Stimulated activated CD4-positive, alpha-beta T cell treated with anti-CD3 and anti-CD28 coated beads, Interleukin-1b, Interleukin-23, amount 100 ng/mL, for 1 hour (primary cell): Measurements from ENCODE around the gene SEC22B.
"Not testable (repeated sequence)": the region's sequence is repeated elsewhere in the genome, so short reads cannot be mapped to it uniquely, and the experiment has no call there.

Experiments used
- DNase-seq, 2 donors: peaks; one replicate each; pipeline ENCODE4 v3.0.0-alpha.2; 2020; ENCODE audit warnings: low read depth in 2 of 2

The SEC22B gene

DNA sequence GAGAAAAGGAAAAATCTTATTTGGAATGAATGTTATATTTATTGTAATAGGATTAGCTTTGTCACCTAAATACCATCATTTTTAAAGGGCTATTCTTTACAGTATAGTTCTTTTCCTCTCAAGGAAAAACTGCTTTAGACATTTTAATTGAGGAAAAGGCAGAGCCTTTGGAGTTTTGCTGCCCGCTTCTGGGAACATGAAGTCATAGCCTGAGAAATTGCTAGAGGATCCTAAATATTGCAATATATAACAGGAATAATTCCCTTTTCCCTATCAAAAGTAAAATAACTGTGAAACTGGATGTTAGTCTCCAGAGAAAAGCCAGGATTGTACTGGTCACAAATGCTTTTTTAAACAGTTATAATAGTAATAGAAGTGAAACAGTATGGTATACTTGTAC is 30.5 kb downstream of the SEC22B start:
- not testable (repeated sequence) for DNase-seq

DNA sequence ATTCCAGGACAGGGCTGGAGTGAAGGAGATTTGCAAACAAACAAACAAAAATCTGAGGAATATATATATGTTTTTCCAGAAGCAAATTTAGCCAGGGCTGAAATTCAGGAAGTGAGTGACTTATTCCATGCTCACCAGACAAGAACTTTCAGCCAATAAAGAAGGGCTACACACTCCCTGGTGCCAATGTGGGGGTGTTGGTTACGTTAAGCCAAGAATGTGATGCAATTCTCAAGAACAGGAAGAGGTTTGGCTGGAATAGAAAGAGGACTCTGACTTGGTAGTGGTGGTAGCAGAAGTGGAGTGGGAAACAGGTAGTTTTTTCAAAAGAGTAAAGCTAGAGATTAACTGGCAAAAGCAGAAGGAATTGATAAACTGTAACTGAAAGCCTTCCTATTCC is 31.7 kb downstream of the SEC22B start:
- DNase-seq = not testable (repeated sequence)

DNA sequence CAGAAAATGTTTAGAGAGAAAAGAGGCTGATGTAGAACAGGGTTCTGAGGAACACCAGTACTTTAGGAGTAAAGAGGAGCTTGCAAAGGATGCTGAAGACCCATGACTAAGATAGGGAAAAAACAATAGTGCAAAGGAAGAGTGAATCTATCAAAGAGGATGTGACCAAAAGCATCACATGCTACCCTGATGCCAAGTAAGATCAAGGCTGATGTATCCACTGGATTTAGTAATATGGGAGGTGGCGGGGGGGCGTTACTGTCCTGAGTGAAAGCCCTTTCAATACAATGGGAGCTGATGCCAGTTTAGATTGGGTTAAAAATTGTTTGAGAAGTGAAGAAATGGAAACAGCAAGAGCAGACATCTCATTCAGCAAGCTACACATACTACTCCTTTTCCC is 32.2 kb downstream of the SEC22B start:
- not testable (repeated sequence) for DNase-seq

DNA sequence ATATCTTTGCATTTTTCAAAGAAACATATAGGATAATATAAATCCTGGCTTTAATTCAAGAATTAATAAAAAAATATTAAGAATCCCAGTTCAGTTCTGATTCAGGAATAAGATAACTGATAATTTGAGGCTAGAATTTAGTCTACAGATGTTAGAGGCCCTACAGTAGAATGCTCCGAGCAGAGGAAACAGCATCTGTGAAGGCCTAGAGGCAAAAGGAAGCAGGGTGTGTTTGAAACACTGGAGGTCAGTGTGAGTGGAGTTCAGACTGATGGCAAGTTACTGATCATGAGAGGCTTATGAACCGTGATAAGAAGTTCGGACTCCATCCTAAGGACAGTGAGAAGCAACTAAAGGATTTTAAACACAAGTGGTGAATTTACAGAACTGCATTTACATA is 33.0 kb downstream of the SEC22B start:
- DNase-seq = not testable (repeated sequence)

DNA sequence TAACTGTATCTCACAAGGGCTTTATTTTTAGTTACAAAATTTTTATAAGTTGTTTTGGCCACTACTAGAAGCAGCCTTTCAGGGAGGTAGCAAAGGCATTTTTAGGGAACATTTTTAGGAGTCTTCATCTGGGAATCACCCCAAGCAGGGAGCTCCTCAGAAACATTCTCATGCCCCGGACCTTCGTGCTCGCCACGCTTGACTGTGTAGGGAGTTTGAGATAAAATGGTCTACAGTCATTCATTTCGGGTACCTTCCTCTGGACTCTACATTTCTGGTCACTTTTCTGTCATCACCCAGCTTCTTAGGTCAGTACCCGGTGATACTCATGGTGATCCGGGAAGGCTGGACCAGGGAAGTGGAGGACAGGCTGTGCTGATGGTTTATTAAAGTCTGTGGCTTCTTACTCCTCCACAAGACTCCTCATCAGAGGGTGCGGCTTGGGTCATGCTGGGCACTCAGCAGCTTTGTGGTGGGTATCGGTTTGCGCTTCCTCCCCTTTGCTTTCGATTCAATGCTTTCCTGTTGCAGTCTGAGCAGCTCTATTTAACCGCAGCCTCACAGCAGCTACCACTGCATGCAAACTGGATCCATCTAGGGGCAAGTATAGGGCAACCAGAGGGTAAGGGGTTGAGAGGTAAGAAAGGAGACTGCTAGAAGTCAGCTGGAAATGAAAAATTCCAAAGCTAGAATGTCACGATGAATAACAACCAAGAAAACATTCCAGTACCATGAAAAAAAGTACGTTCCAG is 33.6 kb downstream of the SEC22B start:
- DNase-seq = peak in 1 of 2 donors; percentile 4

DNA sequence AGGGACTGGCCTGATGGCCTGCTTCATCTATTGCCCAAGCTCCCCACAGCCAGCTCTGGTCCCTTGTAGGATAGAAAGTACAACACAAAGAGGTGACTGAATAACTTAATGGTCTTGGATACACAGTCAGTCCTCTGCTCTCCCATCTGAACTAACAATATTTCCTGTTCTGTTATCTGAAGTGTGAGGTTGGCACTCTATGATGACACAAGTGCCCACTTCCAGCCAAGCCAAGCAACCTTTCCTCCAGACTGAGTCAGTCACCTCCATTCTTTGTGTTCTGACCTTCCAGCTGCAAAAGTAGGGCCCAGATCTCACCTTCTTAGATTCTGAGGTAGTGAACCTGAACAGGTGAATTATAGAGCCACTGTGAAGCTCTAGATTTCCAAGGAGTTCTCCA is 34.5 kb downstream of the SEC22B start:
- DNase-seq = not testable (repeated sequence)

DNA sequence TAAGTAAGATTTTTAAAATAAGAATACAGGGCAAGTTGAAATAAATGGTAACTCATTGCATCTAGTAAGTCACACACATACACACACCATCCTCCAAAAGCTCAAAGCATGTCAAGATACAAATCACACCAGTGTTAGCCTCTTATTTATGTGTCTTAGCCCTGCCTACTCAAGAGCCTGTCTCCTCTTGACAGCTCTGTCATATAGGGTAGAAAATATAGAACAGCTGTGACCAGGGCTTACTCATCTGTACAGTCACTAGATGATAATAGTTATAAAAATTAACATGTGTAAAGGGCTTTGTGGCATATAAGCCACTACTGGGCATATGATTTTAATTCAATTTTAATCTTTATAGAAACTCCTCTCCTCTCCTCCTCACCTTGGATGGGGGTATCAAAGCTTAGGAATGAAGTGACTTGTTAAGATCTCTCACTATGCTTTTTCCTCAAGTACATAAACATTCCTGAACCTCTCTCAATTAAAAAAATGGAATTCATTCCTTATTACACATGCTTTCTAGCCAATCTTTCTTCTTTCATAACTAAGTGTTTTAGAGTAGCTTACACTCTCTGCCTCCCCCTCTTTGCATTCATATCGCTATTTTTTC is 35.6 kb downstream of the SEC22B start:
- not testable (repeated sequence) for DNase-seq

DNA sequence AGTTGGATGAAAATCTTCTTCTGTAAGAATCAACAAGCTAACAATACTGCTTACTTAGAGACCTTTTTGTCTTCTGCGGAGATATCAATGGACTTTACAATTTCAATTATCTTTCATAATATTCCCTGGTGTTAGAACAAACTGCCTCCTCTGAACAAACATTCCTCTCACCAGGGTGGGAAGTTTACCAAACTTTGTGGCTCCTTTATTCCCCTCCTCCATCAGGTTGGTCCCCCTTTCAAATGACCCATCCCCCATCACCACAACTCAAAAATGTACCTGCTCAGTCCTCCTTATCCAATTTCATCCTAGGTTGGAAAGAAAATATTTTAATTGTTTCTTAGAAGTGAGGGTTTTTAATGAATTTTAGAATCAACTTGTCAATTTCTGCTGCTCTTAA is 40.2 kb downstream of the SEC22B start:
- not testable (repeated sequence) for DNase-seq

DNA sequence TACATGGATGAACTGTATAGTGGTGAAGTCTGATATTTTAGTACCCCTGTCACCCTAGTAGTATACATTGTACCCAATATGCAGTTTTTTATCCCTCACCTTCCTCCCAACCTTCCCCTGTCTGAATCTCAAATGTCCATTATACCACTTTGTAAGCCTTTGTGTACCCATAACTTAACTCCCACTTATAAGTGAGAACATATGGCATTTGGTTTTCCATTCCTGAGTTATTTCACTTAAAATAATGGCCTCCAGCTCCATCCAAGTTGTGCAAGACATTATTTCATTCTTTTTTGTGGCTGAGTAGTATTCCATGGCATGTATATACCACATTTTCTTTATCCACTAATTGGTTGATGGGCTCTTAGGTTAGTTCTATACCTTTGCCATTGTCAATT is 42.4 kb downstream of the SEC22B start:
- DNase-seq = not testable (repeated sequence)

DNA sequence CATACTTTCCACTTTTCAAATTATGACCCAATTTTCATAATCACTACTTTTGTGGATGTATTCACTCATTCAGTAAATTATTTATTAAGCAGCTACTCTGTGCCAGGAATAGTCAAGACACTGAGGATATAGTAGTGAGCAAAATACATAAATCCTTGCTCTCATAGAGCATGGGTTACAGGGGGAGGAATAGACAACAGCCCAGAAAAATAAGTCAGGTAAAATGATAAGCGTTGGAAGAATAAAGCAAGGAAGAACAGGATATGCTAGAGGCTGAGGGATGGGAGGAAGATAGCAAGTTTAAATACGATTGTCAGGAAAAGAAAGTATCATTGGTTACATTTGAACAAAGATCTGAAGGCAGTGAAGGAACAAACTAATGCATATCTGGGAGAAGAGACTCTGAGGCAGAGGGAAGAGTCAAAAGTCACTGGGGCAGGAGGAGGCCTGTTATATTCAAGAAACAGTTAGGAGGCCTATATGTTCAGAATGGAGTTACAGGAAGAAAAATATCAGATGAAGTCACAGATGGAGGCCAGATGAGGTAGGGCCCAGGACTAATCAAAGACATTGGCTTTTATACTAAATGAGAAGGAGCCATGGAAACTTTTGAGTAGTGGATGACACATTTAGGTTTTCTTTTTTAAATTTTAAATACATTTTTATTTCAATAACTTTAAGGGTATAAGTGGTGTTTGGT is 42.9 kb downstream of the SEC22B start:
- DNase-seq = no peak

DNA sequence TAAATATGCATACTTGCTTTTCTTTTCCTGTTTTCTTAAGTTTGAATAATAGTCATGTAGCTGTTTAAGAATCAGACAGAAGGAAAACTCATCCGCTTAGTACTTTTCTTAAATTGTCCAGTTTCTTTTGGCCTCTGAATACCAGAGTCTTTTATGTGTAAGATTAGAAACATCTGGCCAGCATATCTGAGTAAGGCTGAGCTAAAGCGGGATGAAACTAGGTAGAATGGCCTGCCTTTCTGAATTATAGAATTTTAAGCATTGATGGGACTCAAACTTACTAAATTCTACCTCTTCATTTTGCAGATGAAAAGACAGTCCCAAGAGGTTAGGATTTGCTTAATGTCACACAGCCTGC is 43.9 kb downstream of the SEC22B start:
- DNase-seq = not testable (repeated sequence)

DNA sequence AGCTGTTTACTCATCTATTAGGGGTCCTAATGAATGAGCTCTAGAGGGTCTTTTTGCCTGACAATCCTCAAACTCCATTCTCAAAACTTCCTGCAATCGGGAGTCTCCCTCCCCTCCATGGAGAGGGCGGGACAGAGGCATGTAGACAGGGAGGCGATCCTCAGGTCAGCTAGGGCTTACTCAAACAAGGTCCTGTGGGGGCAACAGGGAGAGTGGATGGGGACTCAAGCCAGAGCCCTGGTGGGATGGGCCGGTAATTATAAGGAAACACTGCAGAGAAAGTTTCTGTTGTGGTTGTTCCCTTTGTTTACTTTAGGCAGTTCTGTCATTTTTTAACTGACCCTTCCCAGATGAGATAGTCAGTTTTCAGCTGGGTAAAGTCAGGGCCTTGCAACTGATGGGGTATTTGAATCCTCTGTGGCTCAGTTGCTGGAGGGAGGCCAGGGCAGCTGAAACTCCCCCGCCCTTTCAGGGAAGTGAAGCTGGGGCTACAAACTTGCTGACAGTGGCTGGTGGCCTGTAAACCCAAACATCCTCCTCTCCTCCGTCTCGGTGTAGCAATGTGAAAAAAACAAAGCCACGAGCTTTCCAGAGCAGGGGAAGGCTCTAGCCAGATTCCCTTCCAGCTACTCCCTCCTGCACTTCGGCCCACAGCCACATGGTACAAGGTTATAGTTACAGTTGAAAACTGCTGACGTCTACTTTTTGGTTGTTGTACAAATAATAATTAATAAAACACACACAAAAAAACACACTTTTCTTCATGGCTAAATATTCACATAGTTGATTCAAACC is 44.5 kb downstream of the SEC22B start:
- not testable (repeated sequence) for DNase-seq

DNA sequence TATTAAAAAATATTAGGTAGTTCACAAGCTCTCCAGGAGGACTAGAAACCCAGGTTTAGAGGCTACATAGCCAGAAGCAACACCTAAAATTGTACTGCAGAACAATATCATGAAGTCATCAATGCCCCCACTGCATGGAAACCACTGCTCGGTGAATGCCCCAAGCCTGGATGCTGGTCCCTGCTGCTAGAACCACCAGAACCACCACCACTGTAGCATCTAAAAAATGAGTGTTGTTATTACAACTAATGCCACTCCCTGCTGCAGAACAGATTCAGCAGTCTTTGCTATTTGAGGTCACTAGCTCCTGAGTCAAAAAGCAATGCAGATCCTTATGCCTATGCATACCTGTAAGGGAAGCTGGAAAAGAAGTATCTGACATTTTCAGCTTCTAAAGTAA is 48.4 kb downstream of the SEC22B start:
- not testable (repeated sequence) for DNase-seq

DNA sequence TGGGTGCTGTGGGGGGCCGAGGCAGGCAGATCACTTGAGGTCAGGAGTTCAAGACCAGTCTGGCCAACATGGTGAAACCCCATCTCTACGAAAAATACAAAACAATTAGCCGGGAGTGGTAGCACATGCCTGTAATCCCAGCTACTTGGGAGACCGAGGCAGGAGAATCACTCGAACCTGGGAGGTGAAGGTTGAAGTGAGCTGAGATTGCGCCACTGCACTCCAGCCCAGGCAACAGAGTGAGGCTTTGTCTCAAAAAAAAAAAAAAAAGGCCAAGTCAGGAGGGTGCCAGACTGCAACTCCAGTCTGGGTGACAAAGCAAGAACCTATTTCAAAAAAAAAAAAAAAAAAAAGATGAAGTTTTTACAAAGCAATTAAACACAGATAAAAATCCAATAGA is 50.1 kb downstream of the SEC22B start:
- not testable (repeated sequence) for DNase-seq

DNA sequence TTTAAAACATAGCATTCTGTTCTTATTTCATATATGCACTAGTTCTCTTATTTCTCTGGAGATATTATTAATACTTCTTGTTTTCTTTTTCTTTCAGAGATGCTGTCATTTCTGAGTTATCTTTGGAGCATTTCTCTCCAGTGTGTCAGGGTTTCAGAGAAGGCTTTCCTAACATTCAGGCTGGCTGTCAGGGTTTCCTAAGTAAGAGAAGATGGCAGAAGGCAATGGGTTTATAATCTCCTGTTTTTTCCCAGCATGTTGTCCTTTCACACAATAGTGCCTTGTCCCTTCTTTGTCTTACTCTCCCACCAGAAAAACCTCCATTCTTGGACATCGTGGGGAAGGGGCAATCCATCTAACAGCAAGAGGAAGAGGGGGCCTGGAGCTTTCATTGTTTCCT is 51.7 kb downstream of the SEC22B start:
- DNase-seq = not testable (repeated sequence)

DNA sequence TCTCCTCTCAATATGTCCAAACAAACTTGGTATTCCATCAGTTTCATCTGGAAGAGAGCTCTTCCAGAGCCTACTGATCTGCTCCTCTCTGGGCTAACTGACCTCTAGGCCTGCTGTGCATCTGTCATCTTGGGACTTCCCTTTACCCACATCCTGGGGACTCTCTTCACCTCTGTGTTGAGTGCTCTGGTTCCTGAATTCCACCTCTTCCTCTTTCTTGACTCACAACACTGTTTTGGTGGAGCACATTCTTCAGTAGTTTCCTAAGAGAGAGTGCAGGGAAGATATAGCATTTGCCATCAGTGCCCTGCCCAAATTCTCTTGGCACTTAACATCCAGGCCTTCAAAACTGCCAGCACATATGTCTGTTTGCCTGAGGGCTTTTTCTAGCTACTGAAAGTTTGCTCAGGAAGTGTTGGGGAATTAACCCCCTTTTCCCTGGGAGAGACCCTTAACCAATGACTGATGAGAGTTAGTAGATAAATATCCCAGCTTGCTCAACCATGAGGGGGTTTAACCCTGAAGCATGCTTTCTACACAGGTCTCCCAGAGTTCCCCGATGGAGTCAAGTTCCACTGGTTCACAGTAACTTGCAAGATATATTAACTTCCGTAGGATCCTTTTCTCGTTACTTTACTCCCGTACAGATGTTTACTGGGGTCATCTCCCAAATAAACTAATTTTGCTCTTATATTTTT is 52.4 kb downstream of the SEC22B start:
- not testable (repeated sequence) for DNase-seq

DNA sequence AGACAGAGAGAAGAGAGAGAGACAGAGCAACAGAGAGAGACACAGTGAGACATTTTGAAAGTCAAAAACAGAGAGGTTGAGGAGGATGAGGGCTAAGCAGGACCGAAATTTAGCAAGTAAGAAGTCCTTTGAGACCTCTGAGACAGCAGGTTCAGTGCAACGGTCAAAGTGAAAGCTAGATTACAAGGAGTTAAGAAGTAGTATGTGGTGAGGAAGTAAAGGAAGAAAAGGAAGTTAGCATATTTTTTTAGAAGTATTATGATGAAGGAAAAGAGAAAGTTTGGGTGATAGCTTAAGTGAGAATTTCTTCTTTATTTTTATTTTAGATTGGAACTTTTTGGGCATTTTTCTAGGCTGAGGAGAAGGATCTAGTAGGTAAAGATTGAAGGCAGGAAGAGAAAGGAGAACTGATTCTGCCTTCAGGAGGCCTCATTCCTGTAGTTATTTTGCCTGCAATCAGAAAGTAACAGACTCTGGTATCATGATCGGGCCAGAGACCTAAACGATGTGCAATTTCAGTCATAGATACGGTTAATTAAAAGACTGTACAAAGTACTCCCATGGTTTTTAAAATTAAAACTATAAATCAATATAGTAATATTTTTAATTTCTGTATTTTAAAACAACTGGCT is 53.9 kb downstream of the SEC22B start:
- not testable (repeated sequence) for DNase-seq

DNA sequence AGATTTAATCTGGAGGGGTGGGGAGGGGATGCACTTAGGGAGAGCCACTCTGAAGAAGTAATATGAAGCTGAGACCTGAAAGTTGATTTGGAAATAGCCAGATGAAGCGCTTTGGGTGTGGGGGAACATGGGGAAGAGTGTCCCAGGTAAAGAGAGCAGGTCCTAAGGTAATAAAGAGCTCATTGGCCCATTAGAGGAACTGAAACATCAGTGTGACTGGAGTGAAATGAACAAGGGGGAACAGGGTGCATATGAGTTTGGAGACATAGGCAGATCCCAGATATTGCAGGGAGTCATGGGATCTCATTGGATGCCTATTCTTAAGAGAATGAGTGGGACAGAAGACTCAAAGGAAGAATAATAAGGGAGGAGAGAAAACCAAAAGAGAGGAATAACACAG is 54.5 kb downstream of the SEC22B start:
- not testable (repeated sequence) for DNase-seq

DNA sequence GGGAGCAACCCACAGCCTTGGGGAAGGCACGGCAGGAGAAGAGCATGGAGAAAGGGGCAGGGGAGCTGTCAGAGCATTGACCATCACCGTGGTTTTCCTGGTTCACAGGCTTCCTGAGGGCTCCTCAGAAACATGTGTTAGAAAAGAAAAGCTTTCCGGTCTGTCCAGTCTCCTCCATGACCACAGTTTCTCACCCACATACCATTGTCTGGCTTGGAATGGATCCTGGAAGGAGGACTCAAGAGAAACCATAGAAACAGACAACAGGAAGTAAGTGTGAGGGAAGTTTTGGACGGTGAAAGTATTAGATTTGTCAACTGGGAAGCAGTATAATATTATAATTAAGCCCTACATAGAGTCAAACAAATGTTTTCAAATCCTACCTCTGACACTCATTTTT is 55.8 kb downstream of the SEC22B start:
- not testable (repeated sequence) for DNase-seq

DNA sequence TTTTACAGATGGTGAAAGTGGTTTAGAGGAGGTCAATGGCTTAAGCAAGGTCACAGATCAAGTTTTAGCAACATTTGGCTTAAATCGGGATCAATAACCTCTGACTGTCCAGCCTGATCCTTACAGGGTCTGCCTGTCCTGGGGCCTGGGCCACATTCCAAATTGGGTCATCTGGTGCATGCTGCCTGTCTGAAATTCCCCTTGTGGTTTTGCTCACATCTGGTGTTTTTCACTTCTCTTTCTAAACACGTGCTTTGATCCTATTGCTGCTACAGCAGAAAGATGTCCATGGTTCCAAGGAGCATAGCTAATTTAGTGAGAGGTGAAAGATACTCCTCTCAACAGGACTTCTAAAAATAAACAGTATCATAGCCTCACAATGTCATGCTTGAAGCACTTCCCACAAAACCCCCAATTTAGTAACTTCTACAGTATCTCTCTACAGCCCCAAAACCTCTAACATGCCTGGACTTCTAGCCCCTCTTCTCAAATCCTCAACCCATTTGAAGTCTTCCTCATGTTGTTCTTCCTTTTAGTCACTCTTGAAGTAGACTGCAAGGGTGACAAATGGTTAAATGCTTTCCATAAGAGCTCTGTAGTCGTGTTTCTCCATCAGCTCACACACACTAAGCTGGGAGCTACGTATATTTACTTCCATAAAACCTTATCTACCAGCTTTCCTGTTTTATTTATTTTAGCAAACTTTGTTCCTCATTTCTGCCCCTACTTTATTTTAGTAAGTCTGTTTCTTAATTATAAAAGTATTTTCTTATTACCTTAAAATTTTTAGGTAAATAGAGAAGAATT is 58.7 kb downstream of the SEC22B start:
- not testable (repeated sequence) for DNase-seq
